ENCODE results near the gene CYLD. TPM values are rescaled to one million over a fixed set of nuclear protein-coding genes. Genes with fewer than 3 reads are reported as not detected.

Gene CYLD
- total and polyA plus RNA-seq, 2 of the 4 experiments (the other 2 are of a cell fraction), result 16.2 to 37.3 TPM

DNA sequence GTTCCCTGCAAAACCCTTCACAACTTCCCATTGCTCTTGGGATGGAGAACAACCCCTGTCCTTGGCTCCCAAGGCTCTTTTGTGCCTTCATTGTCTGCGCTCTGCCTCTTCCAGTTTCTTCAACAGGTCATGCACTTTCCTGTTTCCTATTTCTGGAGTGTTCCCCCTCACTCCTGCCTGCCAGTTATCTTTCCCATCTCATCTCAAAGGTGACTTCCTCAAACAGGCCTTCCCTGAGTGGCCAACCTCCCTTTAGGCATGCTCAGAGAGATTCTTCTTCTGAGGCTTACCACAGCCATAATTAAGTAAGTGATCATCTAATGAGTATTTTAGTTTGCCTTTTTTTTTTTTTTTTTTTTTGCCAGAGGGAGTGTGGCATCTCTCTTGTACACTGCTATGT, 2.9 kb upstream of the CYLD start:
- Histone ChIP-seq H2BK5ac (ENCODE audit: low read depth, low read length, poor library complexity, severe bottlenecking) (no peak overlapping the region), H3K27me3 (ENCODE audit: control insufficient read depth, insufficient read depth, low read length) (peaks cover 8% of the 10 kb centered on the region), H2BK15ac (ENCODE audit: low read depth, low read length) (no peak overlapping the region), H3K9me1 (ENCODE audit: insufficient read depth, low read length) (no peaks in the 10 kb centered on the region; the same call in 1 of the 2 replicates), H3K4me1 (ENCODE audit: control insufficient read depth, insufficient read depth, low read length) (0 out of 2 replicates have a peak, but pooled peaks cover 4% of the 10 kb centered on the region), H4K5ac (ENCODE audit: low read depth, low read length) (no peak overlapping the region), H3K79me1 (ENCODE audit: low read depth in 1 of 2, low read length in 2 of 2) (peaks cover 3 to 5% of the 10 kb centered on the region in 2 experiments; a peak in 1 of 4 replicates), H2BK120ac (ENCODE audit: low read depth, low read length) (no peak overlapping the region), H4K91ac (ENCODE audit: insufficient read depth, low read depth, low read length) (no peak overlapping the region), H3K27ac (ENCODE audit: insufficient read depth, low read length) (no peak overlapping the region), H4K20me1 (ENCODE audit: insufficient read depth, low read length) (no peaks in the 10 kb centered on the region), H2AK5ac (ENCODE audit: low read depth, low read length) (no peak overlapping the region), H2AFZ (replicated peaks; ENCODE audit: low read length, poor library complexity) (no peak overlapping the region), H2AK9ac (replicated peaks; ENCODE audit: low read depth, low read length, poor library complexity) (no peak overlapping the region), H3K9me3 (ENCODE audit: control insufficient read depth, insufficient read depth, low read length) (no peaks in the 10 kb centered on the region), H2BK20ac (ENCODE audit: low read depth, low read length) (no peak overlapping the region), H3K14ac (replicated peaks; ENCODE audit: low read depth, low read length) (no peak overlapping the region), H3K23ac (ENCODE audit: low read depth, low read length) (no peak overlapping the region), H4K8ac (ENCODE audit: low read depth in 2 of 2, low read length in 2 of 2) (no peak overlapping the region), H3K4me2 (ENCODE audit: low read depth, low read length) (no peak overlapping the region), H3K56ac (ENCODE audit: extremely low read depth, insufficient read depth, low read length) (no peak overlapping the region), H3K18ac (ENCODE audit: low read depth, low read length) (no peak overlapping the region), H3K36me3 (ENCODE audit: control insufficient read depth, insufficient read depth, low read length) (no peaks in the 10 kb centered on the region), H3K4ac (ENCODE audit: low read depth, low read length) (no peak overlapping the region), H3K4me3 (ENCODE audit: insufficient read depth, low read depth, low read length) (no peak overlapping the region), H3K9ac (ENCODE audit: low read depth, low read length) (no peak overlapping the region)
- DNase-seq (no peak), ATAC-seq (ENCODE audit: low read depth) (no peak)
- dilution Hi-C loops (cut with HindIII; ENCODE audit: low sequenced_read_pairs, unreplicated experiment) (no loop called here), in situ Hi-C loops (cut with MboI; ENCODE audit: low sequenced_read_pairs) (no loop called here), intact Hi-C loops (cut with micrococcal nuclease) (no loop called here)
- ChIA-PET POLR2A (ENCODE audit: unreplicated experiment) (no interaction called here), CTCF (interaction anchor here (0.6 kb wide), 1 partner anchor 12 kb away, joined by 3 read pairs; no protein-coding TSS in a partner anchor)
- no peak for TF ChIP-seq MAZ (IDR thresholded peaks at IDR 0.05; ENCODE audit: borderline replicate concordance, low read depth, low read length)
- no peak for TF ChIP-seq FOS (IDR thresholded peaks at IDR 0.05; ENCODE audit: low read depth, low read length)
- WGBS, 2 experiments (ENCODE audit: extremely low coverage in 2 of 2, insufficient read length in 1 of 2), result no CpG with 5 or more reads among the region's 1 CpG
- BruUV-seq (replicated peaks), result no TSS peak

Data from IMR-90 (cell line).